ENCODE measurements around the gene MYH10.

Gene MYH10

GRCh38 chr17:8490256-8491023 lies 140.1 kb downstream of the MYH10 start:
- no peak for DNase-seq

- DNase-seq, result no peak
Measured at GRCh38 chr17:8489841-8490240, 140.7 kb downstream of the MYH10 start.

- DNase-seq, result no peak
Measured at GRCh38 chr17:8488901-8489300, 141.6 kb downstream of the MYH10 start.

- no peak for DNase-seq
Measured at GRCh38 chr17:8488491-8488890, 142.0 kb downstream of the MYH10 start.

GRCh38 chr17:8487743-8488142 lies 142.8 kb downstream of the MYH10 start:
- DNase-seq, result no peak

GRCh38 chr17:8487130-8487645 lies 143.3 kb downstream of the MYH10 start:
- no peak for DNase-seq

GRCh38 chr17:8485491-8485890 lies 145.0 kb downstream of the MYH10 start:
- no peak for DNase-seq

- no peak for DNase-seq
Measured at GRCh38 chr17:8484465-8484864, 146.1 kb downstream of the MYH10 start.

- no peak for DNase-seq
Measured at GRCh38 chr17:8482546-8482945, 148.0 kb downstream of the MYH10 start.

- DNase-seq, result no peak
Measured at GRCh38 chr17:8481703-8482102, 148.8 kb downstream of the MYH10 start.

GRCh38 chr17:8481089-8481488 lies 149.4 kb downstream of the MYH10 start:
- no peak for DNase-seq

GRCh38 chr17:8480011-8480976 lies 150.2 kb downstream of the MYH10 start:
- DNase-seq, result no peak

GRCh38 chr17:8479431-8479947 lies 151.0 kb downstream of the MYH10 start:
- DNase-seq, result no peak

GRCh38 chr17:8477715-8478441 lies 152.6 kb downstream of the MYH10 start:
- no peak for DNase-seq

- DNase-seq, result no peak
Measured at GRCh38 chr17:8477171-8477570, 153.4 kb downstream of the MYH10 start.

GRCh38 chr17:8476741-8477140 lies 153.8 kb downstream of the MYH10 start:
- DNase-seq, result no peak

GRCh38 chr17:8475781-8476180 lies 154.7 kb downstream of the MYH10 start:
- no peak for DNase-seq

GRCh38 chr17:8475227-8475626 lies 155.3 kb downstream of the MYH10 start:
- no peak for DNase-seq

GRCh38 chr17:8474826-8475225 lies 155.7 kb downstream of the MYH10 start:
- no peak for DNase-seq

GRCh38 chr17:8473451-8474192 lies 156.9 kb downstream of the MYH10 start:
- DNase-seq, result no peak

- no peak for DNase-seq
Measured at GRCh38 chr17:8472663-8473062, 157.9 kb downstream of the MYH10 start.

GRCh38 chr17:8470447-8471047 lies 160.0 kb downstream of the MYH10 start:
- DNase-seq, result no peak

Measured in CD4-positive, alpha-beta T cell treated with Interferon gamma for 1 hour (primary cell).